WTC11 (cell line): ENCODE results near the gene CCDC144A. TPM values are rescaled to one million over a fixed set of nuclear protein-coding genes. Genes with fewer than 3 reads are reported as not detected.
A peak's percentile ranks its signal among the peaks of the same experiment; 100 is the strongest.

ENCODE experiments used
- ATAC-seq: fragments of 200-7000 bp; cut with Tn5 transposase; 2 replicates; pipeline ENCODE4 v1.10.0; 2021; ENCODE audit warnings: mild to moderate bottlenecking, moderate library complexity
- CTCF ChIA-PET: fragments of 300-600 bp; sonication (Branson Sonifier 250); formaldehyde crosslinking; loops from one replicate; lab custom pipeline; 2021; ENCODE audit warnings: antibody characterized with exemption; lab: Charles Lee
- POLR2A ChIA-PET: fragments of 350-600 bp; sonication (Branson Sonifier 250); formaldehyde crosslinking; loops from one replicate; lab custom pipeline; 2021; ENCODE audit warnings: antibody characterized with exemption; lab: Charles Lee
- DNase-seq: peaks from one replicate; pipeline ENCODE4 v3.0.0; 2021; ENCODE audit warnings: low spot score
- H3K27ac Mint-ChIP-seq: 2 replicates; pipeline ENCODE4 v1.8.0; 2021; ENCODE audit warnings: mixed read lengths
- H3K27me3 Mint-ChIP-seq: 2 replicates; pipeline ENCODE4 v1.8.0; 2021; ENCODE audit warnings: low read depth, mild to moderate bottlenecking, moderate library complexity, mixed read lengths
- H3K36me3 Mint-ChIP-seq: 2 replicates; pipeline ENCODE4 v1.8.0; 2021; ENCODE audit warnings: mixed read lengths
- H3K4me1 Mint-ChIP-seq: 2 replicates; pipeline ENCODE4 v1.8.0; 2022; ENCODE audit warnings: mixed read lengths
- H3K4me3 Mint-ChIP-seq: 2 replicates; pipeline ENCODE4 v1.8.0; 2021; ENCODE audit warnings: mild to moderate bottlenecking, moderate library complexity, mixed read lengths
- H3K9me3 Mint-ChIP-seq: 2 replicates; pipeline ENCODE4 v1.8.0; 2021; ENCODE audit warnings: mixed read lengths
- AR ChIP-seq: fragments of 250-450 bp; sonication (Bioruptor Pico); IDR thresholded peaks from 2 replicates; pipeline ENCODE4 v1.9.0; 2021; ENCODE audit warnings: mild to moderate bottlenecking
- CBFB ChIP-seq: sonication (generic); formaldehyde crosslinking; IDR thresholded peaks from 2 replicates; pipeline ENCODE4 v1.8.1; 2022; ENCODE audit warnings: mild to moderate bottlenecking, low read depth, missing genetic modification reagents
- EMX1 ChIP-seq: fragments of 250-450 bp; sonication (Bioruptor Pico); IDR thresholded peaks from 2 replicates; pipeline ENCODE4 v1.8.0; 2021; ENCODE audit warnings: mild to moderate bottlenecking
- FOXP4 ChIP-seq: sonication (generic); formaldehyde crosslinking; IDR thresholded peaks from 2 replicates; pipeline ENCODE4 v1.8.0; 2022; ENCODE audit warnings: mild to moderate bottlenecking, missing genetic modification reagents
- NR2C2 ChIP-seq: sonication (generic); formaldehyde crosslinking; IDR thresholded peaks from 2 replicates; pipeline ENCODE4 v1.8.0; 2022; ENCODE audit warnings: mild to moderate bottlenecking, missing genetic modification reagents
- PRDM15 ChIP-seq: sonication (generic); formaldehyde crosslinking; IDR thresholded peaks from 2 replicates; pipeline ENCODE4 v1.8.0; 2022; ENCODE audit warnings: missing genetic modification reagents
- RELA ChIP-seq: sonication (generic); formaldehyde crosslinking; IDR thresholded peaks from 2 replicates; pipeline ENCODE4 v1.8.1; 2022; ENCODE audit warnings: missing genetic modification reagents, mild to moderate bottlenecking, borderline replicate concordance
- TP53 ChIP-seq: sonication (generic); formaldehyde crosslinking; IDR thresholded peaks from 2 replicates; pipeline ENCODE4 v1.8.1; 2023; ENCODE audit warnings: mild to moderate bottlenecking, missing genetic modification reagents
- ZMAT4 ChIP-seq: fragments of 250-450 bp; sonication (Bioruptor Pico); IDR thresholded peaks from 2 replicates; pipeline ENCODE4 v1.9.0; 2021; ENCODE audit warnings: mild to moderate bottlenecking
- ZNF121 ChIP-seq: sonication (generic); formaldehyde crosslinking; IDR thresholded peaks from 2 replicates; pipeline ENCODE4 v1.8.0; 2023; ENCODE audit warnings: missing genetic modification reagents
- ZNF416 ChIP-seq: fragments of 250-450 bp; sonication (Bioruptor Pico); IDR thresholded peaks from 2 replicates; pipeline ENCODE4 v1.9.0; 2021; ENCODE audit warnings: mild to moderate bottlenecking, inconsistent platforms
- ZNF512 ChIP-seq: sonication (generic); formaldehyde crosslinking; IDR thresholded peaks from 2 replicates; pipeline ENCODE4 v1.8.1; 2022; ENCODE audit warnings: missing genetic modification reagents, borderline replicate concordance
- ZNF532 ChIP-seq: fragments of 250-450 bp; sonication (Bioruptor Pico); IDR thresholded peaks from 2 replicates; pipeline ENCODE4 v1.9.0; 2021; ENCODE audit warnings: mild to moderate bottlenecking, borderline replicate concordance
- total RNA-seq: library from RNA; stranded (reverse); gene quantifications from 3 replicates; pipeline ENCODE4 v1.2.3, GENCODE V29; 2021

Gene CCDC144A
- total RNA-seq, 1 experiment from 2014 or later, result 2.6 TPM

- no peak for TF ChIP-seq AR
- no peak for TF ChIP-seq ZNF512 (CRISPR knock-in tag)
- TF ChIP-seq ZNF532 (CRISPR knock-in tag), result no peak
- TF ChIP-seq, all 79 proteins: peak for 0
Measured at GRCh38 chr17:16649585-16649984, 40.5 kb upstream of the CCDC144A start (continued).

- no peak for ATAC-seq
- Mint-ChIP-seq H3K27ac (no peak overlapping the region), H3K36me3 (no peaks in the 10 kb centered on the region; the same call in 1 of the 2 replicates), H3K27me3 (no peaks in the 10 kb centered on the region), H3K4me3 (peak overlapping the region; percentile 78), H3K4me1 (peaks cover 16% of the 10 kb centered on the region), H3K9me3 (peaks cover 2% of the 10 kb centered on the region)
- DNase-seq, result no peak
- POLR2A ChIA-PET, result interaction anchor here (1.3 kb wide), 1 partner anchor 32 kb away, joined by 3 read pairs; no protein-coding TSS in a partner anchor
- TF ChIP-seq ZNF121 (CRISPR knock-in tag) (no peak), ZNF416 (CRISPR knock-in tag) (no peak), TP53 (no peak), PRDM15 (CRISPR knock-in tag) (no peak), CBFB (CRISPR knock-in tag) (no peak), NR2C2 (CRISPR knock-in tag) (no peak), RELA (no peak)
- CTCF ChIA-PET, result interaction anchor here (0.8 kb wide), 1 partner anchor 63 kb away, joined by 3 read pairs; no protein-coding TSS in a partner anchor
Measured at GRCh38 chr17:16652252-16652651, 37.8 kb upstream of the CCDC144A start.

- Mint-ChIP-seq H3K36me3 (peaks cover 1% of the 10 kb centered on the region), H3K4me1 (peaks cover 17% of the 10 kb centered on the region), H3K4me3 (peak overlapping the region; percentile 78), H3K27me3 (no peaks in the 10 kb centered on the region), H3K27ac (peak overlapping the region; percentile 32), H3K9me3 (peaks cover 9% of the 10 kb centered on the region)
- DNase-seq, result no peak
- no peak for ATAC-seq
- ChIA-PET CTCF (interaction anchor here (0.8 kb wide), 1 partner anchor 64 kb away, joined by 3 read pairs; no protein-coding TSS in a partner anchor), POLR2A (interaction anchor here (1.3 kb wide), 1 partner anchor 31 kb away, joined by 3 read pairs; no protein-coding TSS in a partner anchor)
- no peak for TF ChIP-seq CBFB (CRISPR knock-in tag)
- TF ChIP-seq NR2C2 (CRISPR knock-in tag), result no peak
- TF ChIP-seq EMX1 (CRISPR knock-in tag), result no peak
- TF ChIP-seq ZMAT4 (CRISPR knock-in tag), result no peak
- no peak for TF ChIP-seq FOXP4
Measured at GRCh38 chr17:16652847-16653366, 37.1 kb upstream of the CCDC144A start.
